GM19328 (cell line): ENCODE data around the gene KLHDC9.

Experiments
- ATAC-seq: cut with Tn5 transposase; IDR thresholded peaks from one replicate; pipeline ENCODE4 v1.9.1; 2021; ENCODE audit warnings: mild to moderate bottlenecking, moderate library complexity; ENCODE audit not compliant: unreplicated experiment

The KLHDC9 gene

GRCh38 chr1:161076410-161076809 lies 21.8 kb upstream of the KLHDC9 start:
- ATAC-seq: no peak

GRCh38 chr1:161077426-161077825 lies 20.7 kb upstream of the KLHDC9 start:
- ATAC-seq: no peak

GRCh38 chr1:161079436-161080110 lies 18.6 kb upstream of the KLHDC9 start:
- ATAC-seq: no peak

DNA sequence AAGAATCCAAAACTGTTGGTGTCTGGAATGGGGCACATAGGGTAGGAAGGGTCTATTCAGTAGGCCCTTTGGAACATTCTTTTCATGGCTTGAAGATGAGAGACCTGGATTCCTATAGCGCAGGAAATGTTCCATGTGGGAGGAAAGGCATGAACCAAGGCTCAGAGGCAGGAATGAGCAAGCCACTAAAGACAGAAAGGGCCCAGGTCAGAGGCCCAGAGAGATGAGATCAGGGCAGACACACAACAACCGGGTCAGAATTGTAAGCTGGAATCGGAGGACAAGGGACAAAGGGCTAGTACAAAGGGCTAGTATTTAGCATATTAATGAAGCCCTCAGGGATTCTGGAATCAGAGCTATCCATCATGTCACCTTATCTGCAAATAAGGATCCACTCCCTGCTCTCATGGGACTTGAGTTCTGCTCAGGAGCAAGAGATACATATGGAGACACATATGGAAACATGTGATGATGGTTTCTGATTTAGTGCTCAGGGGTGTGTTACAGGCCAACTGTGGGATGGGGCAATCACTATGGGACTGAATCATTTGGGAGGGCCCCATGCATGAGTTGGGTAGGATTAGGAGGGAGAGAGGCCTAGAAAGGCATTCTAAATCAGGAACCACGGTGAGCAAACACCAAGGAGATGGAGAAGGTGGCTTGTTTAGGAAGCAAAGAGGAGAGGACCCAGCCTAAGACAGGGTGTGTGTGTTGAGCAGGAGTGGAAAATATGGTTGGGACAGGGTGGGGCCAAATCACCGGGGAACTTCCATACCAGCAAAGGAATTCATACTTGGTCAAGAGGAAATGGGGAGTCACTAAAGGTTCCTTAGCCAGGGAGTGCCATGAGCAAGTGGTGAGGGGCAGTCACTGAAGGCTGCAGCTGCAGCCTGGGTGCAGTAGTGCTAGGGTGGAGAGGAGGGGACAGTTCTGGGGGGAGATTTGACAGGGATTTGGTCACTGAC lies 17.4 kb upstream of the KLHDC9 start:
- ATAC-seq: no peak

DNA sequence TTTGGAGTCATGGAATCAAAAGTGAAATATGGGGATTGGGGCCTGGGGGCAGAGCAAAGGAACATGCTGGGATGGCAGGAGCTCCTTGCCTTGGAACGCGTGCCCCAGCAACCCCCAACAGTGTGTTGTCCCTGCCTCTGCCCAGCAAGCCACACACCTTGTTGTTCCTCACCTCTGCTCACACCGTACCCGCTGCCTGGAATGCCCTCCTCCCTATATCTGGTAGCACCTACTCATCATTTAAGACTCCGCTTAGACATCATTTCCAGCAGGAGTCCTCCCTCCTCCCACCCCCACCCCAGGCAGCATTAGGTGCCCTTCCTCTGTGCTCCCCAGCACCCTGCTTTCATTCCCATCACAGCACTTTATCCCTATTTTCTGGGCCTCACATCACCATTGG lies 16.6 kb upstream of the KLHDC9 start:
- ATAC-seq: no peak

DNA sequence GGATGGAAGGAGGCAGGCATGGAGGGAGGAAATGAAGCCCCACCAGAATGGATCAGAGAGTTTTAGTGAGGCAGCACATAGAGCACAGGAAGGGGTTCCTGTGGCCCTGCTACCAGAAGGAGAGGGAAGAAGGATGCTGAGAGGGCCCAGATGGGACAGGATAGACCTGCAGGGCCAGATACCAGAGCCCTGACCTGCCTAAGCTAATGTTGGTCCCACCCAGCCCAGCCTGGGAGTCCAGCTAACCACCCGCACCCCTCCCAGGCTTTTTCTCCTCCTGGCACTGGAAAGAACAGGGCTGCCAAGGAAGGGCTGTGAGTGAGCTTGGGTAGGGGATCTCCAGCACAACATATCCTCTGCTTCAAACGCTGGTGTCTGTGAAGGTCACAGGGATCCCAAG lies 15.7 kb upstream of the KLHDC9 start:
- no peak for ATAC-seq

DNA sequence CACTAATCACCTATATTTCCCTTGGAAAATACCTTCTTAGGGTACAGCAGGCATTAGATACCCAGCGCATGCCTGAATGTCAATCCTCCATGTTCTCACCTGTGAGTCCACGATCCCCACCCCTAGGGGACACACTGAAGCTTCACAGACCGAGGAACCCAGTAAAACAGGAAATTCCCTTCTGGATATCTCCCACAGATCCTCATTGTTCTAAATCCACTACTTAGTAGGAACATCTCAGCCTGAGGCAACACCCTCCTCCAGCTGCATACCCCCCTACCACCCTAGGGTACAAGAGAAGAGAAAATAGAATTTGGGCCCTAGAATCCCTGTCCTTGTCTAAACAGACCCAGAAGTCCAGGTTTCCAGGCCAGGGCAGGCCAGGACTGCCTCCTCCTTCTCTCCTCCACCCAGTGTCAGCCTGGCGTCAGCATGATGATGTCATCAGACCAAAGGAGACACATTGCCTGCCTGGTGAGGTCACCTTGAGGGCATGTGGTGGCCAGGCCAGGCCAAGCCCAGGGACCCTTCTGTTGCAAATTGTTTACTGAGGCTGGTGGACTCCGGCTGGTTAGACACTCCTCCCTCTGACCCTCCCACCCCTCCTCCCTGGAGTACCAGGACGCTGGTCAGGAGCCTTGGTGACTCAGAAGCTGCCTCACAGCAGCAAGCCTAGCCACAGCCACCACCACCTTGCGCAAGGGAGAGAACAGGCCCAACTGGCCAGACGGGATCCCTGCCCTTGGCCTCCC lies 15.0 kb upstream of the KLHDC9 start:
- no peak for ATAC-seq

DNA sequence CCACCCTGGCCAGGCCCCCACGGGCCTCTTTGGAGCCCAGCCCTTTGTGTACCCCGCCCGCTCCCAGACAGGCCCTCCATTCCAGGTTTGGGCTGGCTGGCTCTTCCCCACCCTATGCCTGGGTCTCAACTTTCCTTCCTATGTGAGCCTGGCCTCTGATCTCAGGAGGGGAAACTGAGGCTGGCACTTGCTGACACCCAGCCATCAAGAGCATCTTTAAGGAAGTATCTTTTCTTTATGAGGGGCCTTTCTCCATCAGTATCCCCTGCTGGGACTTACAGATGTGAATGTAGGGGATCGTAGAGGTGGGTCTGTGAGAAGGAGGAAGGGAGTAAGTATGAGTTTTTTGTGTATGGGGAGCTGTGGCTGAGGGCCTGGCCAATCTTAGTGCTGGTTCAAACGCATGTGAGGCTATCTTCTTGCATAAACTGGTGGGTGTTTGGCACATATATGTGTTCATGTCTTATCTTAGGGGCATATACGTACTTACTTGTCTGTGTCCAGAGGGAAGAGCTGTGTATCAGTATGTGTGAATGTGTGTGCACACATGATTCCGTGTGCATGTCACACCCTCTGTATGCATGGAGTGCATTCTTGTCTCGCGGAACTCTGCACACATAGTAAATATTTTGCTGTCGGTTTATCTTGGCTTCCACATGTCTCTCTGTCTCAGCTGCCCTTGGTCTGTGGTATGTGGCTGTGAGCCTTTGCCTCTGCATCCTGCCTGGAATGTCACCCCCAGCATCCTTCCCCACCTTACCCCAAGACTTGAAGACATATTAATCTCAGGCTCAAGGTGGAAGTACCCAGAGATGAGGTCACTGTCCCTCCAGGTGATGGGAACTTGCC lies 14.2 kb upstream of the KLHDC9 start:
- ATAC-seq: no peak

- no peak for ATAC-seq
Observed at GRCh38 chr1:161084597-161084988, 13.6 kb upstream of the KLHDC9 start.

DNA sequence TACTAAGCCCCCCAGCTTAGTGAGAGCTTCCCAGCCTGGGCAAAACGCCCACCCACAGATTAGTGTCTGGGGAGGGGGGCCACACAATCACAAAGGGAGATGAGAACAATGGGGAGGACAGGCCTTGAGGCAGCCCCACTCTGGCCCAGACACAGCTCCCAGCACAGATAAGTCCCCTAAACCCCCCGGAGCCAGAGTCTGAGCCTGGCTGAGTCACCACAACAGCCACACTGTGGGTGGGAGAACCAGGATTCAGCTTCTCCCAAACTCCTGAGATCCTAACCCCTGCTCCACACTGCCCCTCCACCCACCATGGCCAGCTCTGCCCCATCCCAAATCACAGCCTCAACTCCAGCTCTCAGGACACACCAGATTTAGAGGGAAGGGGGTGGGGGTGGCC lies 13.0 kb upstream of the KLHDC9 start:
- no peak for ATAC-seq

DNA sequence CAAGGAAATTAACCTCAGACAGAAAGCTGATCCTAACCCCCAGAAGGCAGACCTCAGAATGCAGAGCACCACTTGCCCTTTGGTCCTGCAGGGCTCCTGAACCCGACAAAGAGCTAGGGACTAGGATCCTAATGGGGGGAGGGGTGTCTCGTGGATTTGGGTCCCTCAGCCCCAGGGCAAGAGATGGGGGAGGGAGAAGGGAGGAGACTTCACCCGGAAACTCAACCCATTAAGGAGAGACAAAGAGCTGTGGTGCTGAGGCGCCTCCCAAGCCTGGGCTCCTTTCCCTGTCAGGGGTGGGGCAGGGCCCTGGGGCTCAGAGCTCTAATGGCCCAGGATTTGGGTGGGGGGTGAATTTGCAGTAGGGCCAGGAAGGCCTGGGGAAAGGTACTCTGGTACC lies 11.7 kb upstream of the KLHDC9 start:
- no peak for ATAC-seq

DNA sequence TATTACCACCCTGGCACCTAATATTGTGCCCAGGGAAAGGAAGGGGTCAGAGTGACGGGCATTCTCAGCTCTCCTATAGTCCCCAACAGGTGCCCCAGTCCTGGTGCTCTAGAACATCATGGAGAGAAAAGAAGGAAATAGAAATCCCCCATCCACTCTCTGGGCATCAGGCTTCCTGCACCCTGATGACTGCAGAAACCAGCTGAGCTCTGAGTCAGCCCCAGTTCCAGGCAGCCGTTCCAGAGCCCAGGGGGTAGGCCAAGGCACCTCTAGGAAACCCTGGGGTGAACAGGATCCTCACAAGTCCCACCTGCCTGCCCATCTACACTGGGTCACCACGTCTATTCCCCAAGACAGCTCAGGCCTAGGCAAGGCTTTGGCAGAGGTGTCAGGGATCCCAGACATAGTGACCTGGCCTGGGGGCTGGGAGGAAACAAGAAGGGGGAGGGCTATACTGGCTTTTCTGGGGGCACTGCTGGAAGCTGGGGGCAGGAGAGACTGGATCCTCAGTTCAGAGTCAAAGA lies 9.5 kb upstream of the KLHDC9 start:
- no peak for ATAC-seq

GRCh38 chr1:161089251-161089924 lies 8.8 kb upstream of the KLHDC9 start, which contains the start of gene NECTIN4:
Gene NECTIN4, minus strand, starts transcription at chr1:161089558. Its CDS starts 262 bp downstream, at chr1:161089296.
- no peak for ATAC-seq

- ATAC-seq: no peak
Observed at GRCh38 chr1:161089938-161090337, 8.2 kb upstream of the KLHDC9 start.

DNA sequence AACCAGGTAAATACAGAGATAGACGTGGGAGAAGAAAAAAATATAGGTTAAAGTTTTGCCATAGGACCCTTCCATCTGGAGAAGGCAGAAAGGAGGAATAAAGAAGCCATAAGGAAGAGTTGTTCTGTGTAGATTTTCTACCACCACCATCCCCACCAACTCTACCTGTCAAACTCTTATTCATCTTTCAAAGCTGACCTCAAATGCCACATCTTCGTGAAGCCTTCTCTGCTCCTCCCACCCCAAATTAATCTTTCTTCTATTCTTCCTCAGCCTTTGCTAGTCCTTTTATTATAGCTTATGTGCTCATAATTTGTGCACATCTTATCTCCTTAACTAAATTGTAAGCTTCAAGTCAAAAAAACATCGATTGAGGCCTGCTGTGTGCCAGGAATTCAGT lies 7.5 kb upstream of the KLHDC9 start:
- no peak for ATAC-seq

DNA sequence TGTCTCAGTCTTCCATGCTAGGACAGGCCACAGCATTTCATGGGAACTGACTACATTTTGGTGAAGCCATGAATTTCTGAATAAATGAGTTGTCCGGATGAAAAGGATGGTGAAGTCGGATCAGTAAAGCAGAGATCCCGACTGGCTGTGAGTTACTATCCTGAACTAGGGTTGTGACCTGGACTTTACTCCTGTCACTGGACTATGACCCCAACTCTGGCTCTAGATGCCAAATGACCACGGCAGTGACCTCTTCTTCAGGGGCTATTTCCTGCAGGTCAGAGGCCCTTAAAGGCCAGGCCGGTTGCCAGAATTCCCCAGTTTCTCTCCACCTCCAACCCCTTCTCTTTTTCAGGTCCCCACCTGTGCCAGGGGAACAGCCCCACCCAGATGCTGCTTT lies 7.1 kb upstream of the KLHDC9 start:
- no peak for ATAC-seq

GRCh38 chr1:161091796-161092507 lies 6.2 kb upstream of the KLHDC9 start:
- no peak for ATAC-seq

- no peak for ATAC-seq
Observed at GRCh38 chr1:161092621-161093028, 5.5 kb upstream of the KLHDC9 start.

- ATAC-seq: no peak
Observed at GRCh38 chr1:161094481-161094880, 3.7 kb upstream of the KLHDC9 start.
